Calu3 (cell line): ENCODE results near the gene SLF2. TPM values are rescaled to one million over a fixed set of nuclear protein-coding genes. Genes with fewer than 3 reads are reported as not detected.

Experiments
- BruUV-seq: library from RNA; stranded (reverse); fragments of 400-500 nt; replicated peaks from 2 replicates; lab custom pipeline; 2021; lab: Mats Ljungman, UMichigan
- CTCF ChIA-PET: fragments of 300-600 bp; sonication (Branson Sonifier 250); formaldehyde crosslinking; loops from one replicate; lab custom pipeline; 2022; ENCODE audit warnings: antibody characterized with exemption; lab: Charles Lee
- DNase-seq: peaks from one replicate; pipeline ENCODE4 v3.0.0; 2022
- H3K27ac Mint-ChIP-seq: one replicate; pipeline ENCODE4 v1.8.0; 2022; ENCODE audit warnings: mixed read lengths; ENCODE audit not compliant: unreplicated experiment
- H3K27me3 Mint-ChIP-seq: one replicate; pipeline ENCODE4 v1.8.0; 2022; ENCODE audit warnings: mixed read lengths; ENCODE audit not compliant: unreplicated experiment
- H3K36me3 Mint-ChIP-seq: one replicate; pipeline ENCODE4 v1.8.0; 2022; ENCODE audit warnings: mild to moderate bottlenecking, moderate library complexity, mixed read lengths; ENCODE audit not compliant: insufficient read depth, unreplicated experiment
- H3K4me1 Mint-ChIP-seq: one replicate; pipeline ENCODE4 v1.8.0; 2022; ENCODE audit warnings: mild to moderate bottlenecking, low read depth, mixed read lengths; ENCODE audit not compliant: unreplicated experiment
- H3K4me3 Mint-ChIP-seq: one replicate; pipeline ENCODE4 v1.8.0; 2022; ENCODE audit warnings: mild to moderate bottlenecking, low read depth, moderate library complexity, mixed read lengths; ENCODE audit not compliant: unreplicated experiment
- H3K9me3 Mint-ChIP-seq: one replicate; pipeline ENCODE4 v1.8.0; 2022; ENCODE audit warnings: low read depth, mixed read lengths; ENCODE audit not compliant: unreplicated experiment
- intact Hi-C: fragments of 100-400 bp; cut with micrococcal nuclease; formaldehyde crosslinking; loops from one replicate; pipeline ENCODE4 v1.10.0; 2022; ENCODE audit not compliant: unreplicated experiment
- total RNA-seq: library from RNA; stranded (reverse); gene quantifications from 2 replicates; pipeline ENCODE4 v1.2.3, GENCODE V29; 2022
- TF ChIP-seq, protein P1 (sequence below): fragments of 200-600 bp; IDR thresholded peaks from one replicate; pipeline ENCODE4 v1.8.0; 2022; ENCODE audit warnings: antibody characterized with exemption; ENCODE audit not compliant: unreplicated experiment

SLF2 gene
- total RNA-seq, 1 experiment from 2014 or later = 18.3 TPM

DNA sequence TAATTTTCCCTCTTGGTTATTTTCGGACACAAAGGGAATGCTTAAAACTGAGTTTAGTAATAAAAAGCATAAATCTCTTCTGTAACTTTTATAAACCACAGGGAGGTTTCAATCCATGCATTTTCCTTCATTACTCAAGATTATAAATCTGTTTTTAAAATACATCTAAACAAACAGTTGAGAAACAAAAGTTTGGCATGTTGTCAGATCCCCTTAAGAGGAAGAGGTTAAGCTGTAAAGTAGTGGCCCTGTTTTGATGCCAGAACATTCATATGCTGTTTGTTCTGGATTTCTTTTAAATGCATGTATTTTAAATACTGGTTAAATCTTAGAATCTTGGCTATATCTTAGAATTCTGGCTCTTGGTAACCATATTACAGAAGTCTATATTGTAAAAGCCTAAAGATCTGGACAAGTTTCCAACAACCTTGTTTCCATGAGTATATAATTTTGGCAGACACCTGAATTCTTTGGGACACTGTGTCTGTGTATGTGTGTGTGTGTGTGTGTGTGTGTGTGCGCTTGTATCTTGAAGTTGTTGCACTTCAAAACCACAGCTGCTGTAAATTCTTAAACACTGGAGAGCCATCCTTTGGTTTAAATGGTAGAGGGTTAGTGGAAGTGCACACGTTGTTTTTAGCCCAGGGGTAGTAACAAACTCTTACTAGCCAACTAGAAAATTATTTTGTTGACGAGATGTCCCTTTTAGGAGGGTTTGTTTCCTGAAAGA, 49.8 kb downstream of the SLF2 start:
- Mint-ChIP-seq H3K4me3 (no peak overlapping the region), H3K27me3 (no peaks in the 10 kb centered on the region), H3K4me1 (no peaks in the 10 kb centered on the region), H3K27ac (no peak overlapping the region), H3K9me3 (no peaks in the 10 kb centered on the region), H3K36me3 (peaks cover 7% of the 10 kb centered on the region)
- DNase-seq = no peak
- CTCF ChIA-PET = no interaction called here
- BruUV-seq = no TSS peak
- intact Hi-C loops = no loop called here
- TF ChIP-seq, protein P1, sequence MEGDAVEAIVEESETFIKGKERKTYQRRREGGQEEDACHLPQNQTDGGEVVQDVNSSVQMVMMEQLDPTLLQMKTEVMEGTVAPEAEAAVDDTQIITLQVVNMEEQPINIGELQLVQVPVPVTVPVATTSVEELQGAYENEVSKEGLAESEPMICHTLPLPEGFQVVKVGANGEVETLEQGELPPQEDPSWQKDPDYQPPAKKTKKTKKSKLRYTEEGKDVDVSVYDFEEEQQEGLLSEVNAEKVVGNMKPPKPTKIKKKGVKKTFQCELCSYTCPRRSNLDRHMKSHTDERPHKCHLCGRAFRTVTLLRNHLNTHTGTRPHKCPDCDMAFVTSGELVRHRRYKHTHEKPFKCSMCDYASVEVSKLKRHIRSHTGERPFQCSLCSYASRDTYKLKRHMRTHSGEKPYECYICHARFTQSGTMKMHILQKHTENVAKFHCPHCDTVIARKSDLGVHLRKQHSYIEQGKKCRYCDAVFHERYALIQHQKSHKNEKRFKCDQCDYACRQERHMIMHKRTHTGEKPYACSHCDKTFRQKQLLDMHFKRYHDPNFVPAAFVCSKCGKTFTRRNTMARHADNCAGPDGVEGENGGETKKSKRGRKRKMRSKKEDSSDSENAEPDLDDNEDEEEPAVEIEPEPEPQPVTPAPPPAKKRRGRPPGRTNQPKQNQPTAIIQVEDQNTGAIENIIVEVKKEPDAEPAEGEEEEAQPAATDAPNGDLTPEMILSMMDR = no peak

DNA sequence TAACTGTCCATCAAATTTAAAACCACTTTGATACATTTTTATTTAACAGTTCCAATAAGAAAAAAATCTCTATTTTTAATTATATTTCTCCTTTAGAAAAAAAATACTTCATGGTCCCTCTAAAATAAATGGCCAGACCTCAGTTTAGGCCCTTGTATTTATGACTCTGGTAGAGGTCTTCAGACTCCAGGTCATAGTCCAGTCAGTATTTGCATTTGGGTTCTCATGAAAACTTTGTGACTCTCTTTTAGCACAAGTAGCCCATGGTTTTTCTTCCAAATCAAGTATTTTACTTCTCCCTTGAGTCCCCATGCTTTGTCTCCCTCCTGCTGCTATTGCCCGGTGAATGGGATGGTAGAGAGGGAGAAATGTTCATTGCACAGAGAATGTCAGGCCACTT, 51.1 kb downstream of the SLF2 start:
- Mint-ChIP-seq H3K4me3 (no peak overlapping the region), H3K27ac (no peak overlapping the region), H3K9me3 (no peaks in the 10 kb centered on the region), H3K4me1 (no peaks in the 10 kb centered on the region), H3K27me3 (no peaks in the 10 kb centered on the region), H3K36me3 (peaks cover 9% of the 10 kb centered on the region)
- TF ChIP-seq, protein P1 = no peak
- CTCF ChIA-PET = no interaction called here
- intact Hi-C loops = no loop called here
- DNase-seq = no peak
- no TSS peak for BruUV-seq

DNA sequence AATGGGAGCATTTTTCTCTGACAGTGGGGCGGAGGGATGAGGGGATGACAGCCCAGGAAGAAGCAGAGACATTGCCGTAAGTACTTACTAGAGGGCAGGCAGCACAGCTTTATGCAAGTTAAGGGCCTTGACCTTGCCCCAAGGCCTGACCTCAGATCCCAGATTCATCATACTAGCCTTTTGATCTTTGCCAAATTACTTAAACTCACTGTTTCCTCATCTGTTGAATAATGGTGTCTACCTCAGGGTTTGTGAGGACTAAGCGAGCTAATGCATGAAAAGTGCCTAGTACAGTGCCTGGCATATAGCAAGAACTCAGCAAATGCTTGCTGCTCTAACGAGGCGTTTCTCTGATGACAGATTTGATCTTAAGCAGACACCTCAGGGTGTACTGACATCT, 53.1 kb downstream of the SLF2 start:
- Mint-ChIP-seq H3K36me3 (peaks cover 21% of the 10 kb centered on the region), H3K9me3 (no peaks in the 10 kb centered on the region), H3K27me3 (no peaks in the 10 kb centered on the region), H3K4me1 (peaks cover 6% of the 10 kb centered on the region), H3K4me3 (no peak overlapping the region), H3K27ac (no peak overlapping the region)
- CTCF ChIA-PET = no interaction called here
- intact Hi-C loops = loop anchor here (5.0 kb wide), 1 partner anchor 46 kb away; no protein-coding TSS in a partner anchor
- DNase-seq = no peak
- TF ChIP-seq, protein P1 = no peak
- BruUV-seq = no TSS peak

DNA sequence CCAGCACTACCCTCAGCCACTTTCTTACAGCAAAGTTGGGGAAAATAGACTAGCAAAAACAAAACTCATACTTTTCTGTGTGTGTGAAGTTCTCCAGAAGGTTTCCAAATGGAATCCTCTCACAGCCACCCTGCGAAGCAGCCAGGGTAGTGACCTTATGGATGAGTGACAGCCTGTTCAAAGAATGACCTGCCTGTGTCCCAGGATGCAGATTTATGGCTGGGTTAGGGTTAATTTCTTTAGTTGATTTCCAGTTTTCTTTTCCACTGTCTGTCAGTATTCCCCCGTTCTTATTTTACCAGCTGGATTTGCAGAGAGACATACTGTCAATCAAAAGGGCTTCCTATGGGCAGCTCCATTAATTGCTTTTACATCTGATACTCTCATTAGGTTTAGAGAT, 54.1 kb downstream of the SLF2 start:
- intact Hi-C loops = loop anchor here (5.0 kb wide), 1 partner anchor 45 kb away; no protein-coding TSS in a partner anchor
- no TSS peak for BruUV-seq
- TF ChIP-seq, protein P1 = no peak
- CTCF ChIA-PET = interaction anchor here (0.5 to 1.5 kb wide), 2 partner anchors 9 to 48 kb away, joined by 3 to 4 read pairs; no protein-coding TSS in a partner anchor
- Mint-ChIP-seq H3K4me1 (peaks cover 16% of the 10 kb centered on the region), H3K4me3 (no peak overlapping the region), H3K27ac (no peak overlapping the region), H3K9me3 (no peaks in the 10 kb centered on the region), H3K36me3 (peaks cover 24% of the 10 kb centered on the region), H3K27me3 (no peaks in the 10 kb centered on the region)
- no peak for DNase-seq
